ENCODE measurements around the gene AP1G2. TPM values are rescaled to one million over a fixed set of nuclear protein-coding genes. Genes with fewer than 3 reads are reported as not detected.

AP1G2 gene
- total RNA-seq, 1 experiment from 2014 or later = 69.7 TPM

DNA sequence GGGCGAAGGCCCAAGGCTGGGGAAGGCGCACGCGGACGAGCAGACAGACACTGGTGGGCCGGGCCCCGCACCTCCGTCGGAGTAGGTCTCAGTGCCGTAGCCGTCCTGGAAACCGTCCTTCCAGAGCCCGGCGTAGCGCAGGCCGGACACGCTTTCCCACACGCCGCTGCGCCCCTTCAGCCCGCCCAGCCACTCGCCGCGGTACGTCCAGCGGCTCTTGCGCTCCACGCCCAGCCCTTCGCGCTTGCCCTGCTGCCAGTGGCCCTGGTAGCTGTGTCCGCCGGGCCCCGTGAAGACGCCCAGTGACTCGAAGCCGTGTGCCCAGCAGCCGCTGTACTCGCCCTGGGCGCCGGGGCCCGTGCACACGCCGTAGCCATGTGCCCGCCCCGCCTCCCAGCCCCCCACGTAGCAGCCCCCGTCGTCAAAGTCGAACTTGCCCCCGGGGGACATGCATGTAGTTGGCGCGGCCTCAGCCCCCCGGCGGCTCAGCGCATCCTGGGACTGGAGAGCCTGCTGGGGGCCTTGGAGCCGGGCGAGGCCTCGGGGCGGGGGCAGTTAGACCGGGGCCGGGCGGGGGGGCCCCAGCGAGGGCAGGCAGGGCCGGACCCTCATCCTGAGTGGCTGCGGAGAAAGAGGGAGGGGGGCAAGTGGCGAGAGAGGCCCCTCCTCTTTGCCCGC, 9.6 kb upstream of the AP1G2 start:
- ATAC-seq (peak; percentile 45; the same call in 1 of the 2 replicates), DNase-seq (no peak)
- Histone ChIP-seq H3K79me2 (ENCODE audit: low read length) (no peaks in the 10 kb centered on the region), H3K4me2 (ENCODE audit: low read length) (no peak overlapping the region), H4K20me1 (ENCODE audit: low read length) (no peaks in the 10 kb centered on the region), H3K9ac (ENCODE audit: low read length) (no peak overlapping the region), H2AFZ (ENCODE audit: low read length) (no peak overlapping the region), H3K9me2 (replicated peaks; ENCODE audit: low read length) (no peaks in the 10 kb centered on the region), H3K4me1 (ENCODE audit: insufficient read depth, low read length) (no peaks in the 10 kb centered on the region), H3K36me3 (ENCODE audit: low read depth, low read length) (no peaks in the 10 kb centered on the region), H3K4me3 (ENCODE audit: low read length) (no peak overlapping the region), H3K27ac (ENCODE audit: low read length) (no peak overlapping the region), H3F3A (ENCODE audit: low read length, unreplicated experiment) (no peaks in the 10 kb centered on the region), H3K27me3 (ENCODE audit: low read length) (peaks cover 30% of the 10 kb centered on the region), H3K9me3 (ENCODE audit: low read length) (no peaks in the 10 kb centered on the region)
- BruUV-seq (replicated peaks) = no TSS peak
- POLR2A ChIA-PET (ENCODE audit: unreplicated experiment) = no interaction called here
- CTCF ChIA-PET = no interaction called here
- TF ChIP-seq, protein P1, sequence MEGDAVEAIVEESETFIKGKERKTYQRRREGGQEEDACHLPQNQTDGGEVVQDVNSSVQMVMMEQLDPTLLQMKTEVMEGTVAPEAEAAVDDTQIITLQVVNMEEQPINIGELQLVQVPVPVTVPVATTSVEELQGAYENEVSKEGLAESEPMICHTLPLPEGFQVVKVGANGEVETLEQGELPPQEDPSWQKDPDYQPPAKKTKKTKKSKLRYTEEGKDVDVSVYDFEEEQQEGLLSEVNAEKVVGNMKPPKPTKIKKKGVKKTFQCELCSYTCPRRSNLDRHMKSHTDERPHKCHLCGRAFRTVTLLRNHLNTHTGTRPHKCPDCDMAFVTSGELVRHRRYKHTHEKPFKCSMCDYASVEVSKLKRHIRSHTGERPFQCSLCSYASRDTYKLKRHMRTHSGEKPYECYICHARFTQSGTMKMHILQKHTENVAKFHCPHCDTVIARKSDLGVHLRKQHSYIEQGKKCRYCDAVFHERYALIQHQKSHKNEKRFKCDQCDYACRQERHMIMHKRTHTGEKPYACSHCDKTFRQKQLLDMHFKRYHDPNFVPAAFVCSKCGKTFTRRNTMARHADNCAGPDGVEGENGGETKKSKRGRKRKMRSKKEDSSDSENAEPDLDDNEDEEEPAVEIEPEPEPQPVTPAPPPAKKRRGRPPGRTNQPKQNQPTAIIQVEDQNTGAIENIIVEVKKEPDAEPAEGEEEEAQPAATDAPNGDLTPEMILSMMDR (conservative IDR thresholded peaks at IDR 0.05; ENCODE audit: low read depth, low read length) = no peak
- TF ChIP-seq EZH2phosphoT487 (IDR thresholded peaks at IDR 0.05; ENCODE audit: borderline replicate concordance, low read length) (no peak), EZH2 (IDR thresholded peaks at IDR 0.05; ENCODE audit: low read length, unreplicated experiment) (no peak)
- intact Hi-C loops (cut with micrococcal nuclease) = no loop called here

DNA sequence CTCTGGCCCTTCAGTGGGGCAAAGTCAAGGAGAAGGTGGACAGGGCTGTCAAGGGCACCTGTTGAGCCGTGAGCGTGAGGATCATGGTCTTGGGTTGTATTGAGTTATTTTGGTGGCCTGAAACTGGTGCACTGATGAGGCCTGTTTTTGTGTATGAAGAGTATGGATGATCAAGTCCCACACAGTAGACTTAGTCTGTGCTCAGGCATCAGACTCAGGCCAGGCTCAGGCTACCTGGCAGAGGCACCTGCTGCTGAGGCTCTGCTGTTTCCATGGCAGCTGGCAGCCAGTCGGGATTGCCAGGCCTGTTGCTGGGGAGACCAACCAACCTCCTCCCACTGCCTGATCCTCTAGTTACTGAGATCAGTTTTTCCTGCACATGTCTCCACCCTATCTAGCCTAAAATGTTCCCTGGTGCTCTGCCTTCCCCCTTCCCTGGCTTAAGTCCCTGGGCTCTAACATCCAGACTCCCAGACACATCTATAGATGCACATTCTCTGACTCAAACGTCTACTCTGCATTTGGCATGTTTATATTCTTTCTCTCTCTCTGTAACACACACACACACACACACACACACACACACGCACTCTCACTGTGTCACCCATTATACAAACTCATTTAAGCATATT, 5.9 kb upstream of the AP1G2 start:
- Histone ChIP-seq H3K36me3 (ENCODE audit: low read depth, low read length) (no peaks in the 10 kb centered on the region), H3K4me3 (ENCODE audit: low read length) (no peak overlapping the region), H3K9ac (ENCODE audit: low read length) (no peak overlapping the region), H2AFZ (ENCODE audit: low read length) (no peak overlapping the region), H3K27me3 (ENCODE audit: low read length) (peaks cover 20% of the 10 kb centered on the region), H3K4me1 (ENCODE audit: insufficient read depth, low read length) (0 out of 2 replicates have a peak, but pooled peaks cover 6% of the 10 kb centered on the region), H3K79me2 (ENCODE audit: low read length) (no peaks in the 10 kb centered on the region), H3F3A (ENCODE audit: low read length, unreplicated experiment) (no peaks in the 10 kb centered on the region), H4K20me1 (ENCODE audit: low read length) (no peaks in the 10 kb centered on the region), H3K9me2 (replicated peaks; ENCODE audit: low read length) (no peaks in the 10 kb centered on the region), H3K4me2 (ENCODE audit: low read length) (no peak overlapping the region), H3K27ac (ENCODE audit: low read length) (no peak overlapping the region), H3K9me3 (ENCODE audit: low read length) (no peaks in the 10 kb centered on the region)
- TF ChIP-seq EZH2phosphoT487 (IDR thresholded peaks at IDR 0.05; ENCODE audit: borderline replicate concordance, low read length) = no peak
- TF ChIP-seq EZH2 (IDR thresholded peaks at IDR 0.05; ENCODE audit: low read length, unreplicated experiment) = no peak
- TF ChIP-seq, protein P1 (conservative IDR thresholded peaks at IDR 0.05; ENCODE audit: low read depth, low read length) = no peak
- ChIA-PET POLR2A (ENCODE audit: unreplicated experiment) (no interaction called here), CTCF (no interaction called here)
- DNase-seq (no peak), ATAC-seq (no peak)
- intact Hi-C loops (cut with micrococcal nuclease) = no loop called here
- no TSS peak for BruUV-seq (replicated peaks)

DNA sequence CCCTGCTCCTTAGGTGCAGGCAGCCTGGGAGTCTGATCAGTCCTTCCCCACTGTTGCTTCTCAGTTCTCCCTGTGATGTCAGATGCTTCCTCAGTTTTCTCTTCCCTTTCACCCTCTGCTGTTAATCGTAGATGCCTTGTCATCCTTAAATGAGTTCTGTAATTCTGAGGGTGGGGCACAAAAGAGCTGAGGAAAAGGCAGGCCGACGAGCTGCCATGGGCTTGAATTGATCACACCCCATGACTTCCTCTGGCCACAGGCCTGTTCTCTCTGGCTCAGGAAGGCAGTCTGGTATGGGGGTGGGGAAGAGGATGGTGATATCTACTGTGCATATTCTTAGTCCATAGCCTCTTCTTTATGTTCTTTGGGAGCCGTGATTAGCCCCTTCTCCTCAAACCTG, 5.2 kb upstream of the AP1G2 start:
- no peaks in the 10 kb centered on the region for H3K9me3 ChIP-seq (ENCODE audit: low read length)
- no peak for ATAC-seq
- H3K4me2 ChIP-seq (ENCODE audit: low read length) = no peak overlapping the region
- no peaks in the 10 kb centered on the region for H3K79me2 ChIP-seq (ENCODE audit: low read length)
- TF ChIP-seq, protein P1 (conservative IDR thresholded peaks at IDR 0.05; ENCODE audit: low read depth, low read length) = no peak
- no peak for TF ChIP-seq EZH2phosphoT487 (IDR thresholded peaks at IDR 0.05; ENCODE audit: borderline replicate concordance, low read length)
- no peak for TF ChIP-seq EZH2 (IDR thresholded peaks at IDR 0.05; ENCODE audit: low read length, unreplicated experiment)
- ChIA-PET CTCF (no interaction called here), POLR2A (ENCODE audit: unreplicated experiment) (no interaction called here)
- H3K9me2 ChIP-seq (replicated peaks; ENCODE audit: low read length) = no peaks in the 10 kb centered on the region
- no peak overlapping the region for H3K9ac ChIP-seq (ENCODE audit: low read length)
- H3K27me3 ChIP-seq (ENCODE audit: low read length) = peaks cover 14% of the 10 kb centered on the region
- intact Hi-C loops (cut with micrococcal nuclease) = no loop called here
- no peaks in the 10 kb centered on the region for H3K36me3 ChIP-seq (ENCODE audit: low read depth, low read length)
- no peak overlapping the region for H3K27ac ChIP-seq (ENCODE audit: low read length)
- peaks cover 12% of the 10 kb centered on the region for H3K4me1 ChIP-seq (ENCODE audit: insufficient read depth, low read length)
- no peaks in the 10 kb centered on the region for H3F3A ChIP-seq (ENCODE audit: low read length, unreplicated experiment)
- no peak for DNase-seq
- no TSS peak for BruUV-seq (replicated peaks)
- H4K20me1 ChIP-seq (ENCODE audit: low read length) = no peaks in the 10 kb centered on the region
- H3K4me3 ChIP-seq (ENCODE audit: low read length) = no peak overlapping the region
- H2AFZ ChIP-seq (ENCODE audit: low read length) = no peak overlapping the region

Measured in PC-3 (cell line).